GM21529 (cell line): ENCODE results near the gene AGBL1.

Source experiments
- ATAC-seq: cut with Tn5 transposase; IDR thresholded peaks from one replicate; pipeline ENCODE4 v1.9.1; 2021; ENCODE audit not compliant: unreplicated experiment

AGBL1 gene

DNA sequence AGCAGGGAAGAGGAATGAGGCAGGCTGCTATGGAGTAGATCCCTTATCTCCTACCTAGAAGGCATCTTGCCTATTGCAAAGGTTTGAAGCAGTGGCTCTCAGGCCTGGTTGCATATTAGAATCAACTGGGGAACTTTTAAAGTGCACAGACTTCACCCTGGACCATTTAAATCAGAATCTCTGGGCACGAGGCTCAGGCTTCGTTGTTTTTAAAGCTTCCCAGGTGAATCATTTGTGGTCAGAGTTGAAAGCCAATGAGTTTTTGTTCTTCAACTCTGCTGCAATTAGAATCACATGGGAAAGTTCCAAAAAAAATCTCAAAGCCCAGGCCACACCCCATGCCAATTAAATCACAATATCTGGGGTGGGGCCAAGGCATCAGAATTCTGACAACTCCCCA is 773.1 kb downstream of the AGBL1 start:
- ATAC-seq: no peak

- ATAC-seq: no peak
Observed at GRCh38 chr15:86854176-86854575, 774.5 kb downstream of the AGBL1 start.

- ATAC-seq: no peak
Observed at GRCh38 chr15:86855307-86856291, 775.9 kb downstream of the AGBL1 start.

- no peak for ATAC-seq
Observed at GRCh38 chr15:86857701-86858100, 778.0 kb downstream of the AGBL1 start.

GRCh38 chr15:86863226-86863915 is 783.7 kb downstream of the AGBL1 start:
- no peak for ATAC-seq

GRCh38 chr15:86865920-86866319 is 786.2 kb downstream of the AGBL1 start:
- no peak for ATAC-seq

- ATAC-seq: no peak
Observed at GRCh38 chr15:86870846-86871245, 791.2 kb downstream of the AGBL1 start.

GRCh38 chr15:86871964-86872363 is 792.3 kb downstream of the AGBL1 start:
- no peak for ATAC-seq

DNA sequence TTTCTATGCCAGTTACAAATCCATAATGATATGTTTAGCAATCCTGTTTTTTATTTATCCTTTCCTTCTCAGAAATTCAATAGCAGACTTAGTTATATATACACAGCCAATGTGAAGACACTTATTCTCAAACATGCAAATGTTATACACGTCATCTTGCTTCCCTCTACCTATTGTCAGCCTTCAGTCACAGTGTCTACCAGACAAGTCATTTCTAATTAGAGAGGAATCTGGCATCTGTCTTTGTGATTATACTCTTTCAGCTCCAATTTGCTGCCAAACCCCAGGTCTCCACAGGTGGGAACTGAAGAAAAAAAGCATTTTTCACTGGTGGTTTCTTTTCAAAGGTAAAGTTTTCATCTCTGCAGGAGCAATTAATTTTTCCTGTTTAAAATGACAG is 793.1 kb downstream of the AGBL1 start:
- no peak for ATAC-seq

DNA sequence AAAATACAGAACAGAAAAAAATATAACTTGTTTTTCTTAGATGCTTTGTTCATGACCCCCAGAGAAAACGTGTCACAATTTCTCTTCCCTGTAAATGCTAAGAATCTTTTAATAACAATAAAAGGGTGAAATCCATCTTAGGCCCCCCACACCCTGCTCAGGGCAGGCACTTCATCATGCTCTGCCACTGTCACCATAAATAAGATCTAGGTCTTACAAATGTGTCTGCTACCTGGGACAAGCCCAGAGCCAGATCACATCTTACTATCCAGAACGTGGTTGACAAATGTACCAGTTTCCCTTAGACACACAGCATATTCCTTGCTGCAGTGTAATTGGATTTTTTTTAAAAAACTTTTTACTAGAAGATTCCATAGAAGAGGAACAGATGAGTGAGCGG is 795.4 kb downstream of the AGBL1 start:
- ATAC-seq: no peak

- no peak for ATAC-seq
Observed at GRCh38 chr15:86876387-86876944, 796.8 kb downstream of the AGBL1 start.

- no peak for ATAC-seq
Observed at GRCh38 chr15:86877171-86877631, 797.5 kb downstream of the AGBL1 start.

GRCh38 chr15:86878844-86879243 is 799.2 kb downstream of the AGBL1 start:
- ATAC-seq: peak; percentile 53

DNA sequence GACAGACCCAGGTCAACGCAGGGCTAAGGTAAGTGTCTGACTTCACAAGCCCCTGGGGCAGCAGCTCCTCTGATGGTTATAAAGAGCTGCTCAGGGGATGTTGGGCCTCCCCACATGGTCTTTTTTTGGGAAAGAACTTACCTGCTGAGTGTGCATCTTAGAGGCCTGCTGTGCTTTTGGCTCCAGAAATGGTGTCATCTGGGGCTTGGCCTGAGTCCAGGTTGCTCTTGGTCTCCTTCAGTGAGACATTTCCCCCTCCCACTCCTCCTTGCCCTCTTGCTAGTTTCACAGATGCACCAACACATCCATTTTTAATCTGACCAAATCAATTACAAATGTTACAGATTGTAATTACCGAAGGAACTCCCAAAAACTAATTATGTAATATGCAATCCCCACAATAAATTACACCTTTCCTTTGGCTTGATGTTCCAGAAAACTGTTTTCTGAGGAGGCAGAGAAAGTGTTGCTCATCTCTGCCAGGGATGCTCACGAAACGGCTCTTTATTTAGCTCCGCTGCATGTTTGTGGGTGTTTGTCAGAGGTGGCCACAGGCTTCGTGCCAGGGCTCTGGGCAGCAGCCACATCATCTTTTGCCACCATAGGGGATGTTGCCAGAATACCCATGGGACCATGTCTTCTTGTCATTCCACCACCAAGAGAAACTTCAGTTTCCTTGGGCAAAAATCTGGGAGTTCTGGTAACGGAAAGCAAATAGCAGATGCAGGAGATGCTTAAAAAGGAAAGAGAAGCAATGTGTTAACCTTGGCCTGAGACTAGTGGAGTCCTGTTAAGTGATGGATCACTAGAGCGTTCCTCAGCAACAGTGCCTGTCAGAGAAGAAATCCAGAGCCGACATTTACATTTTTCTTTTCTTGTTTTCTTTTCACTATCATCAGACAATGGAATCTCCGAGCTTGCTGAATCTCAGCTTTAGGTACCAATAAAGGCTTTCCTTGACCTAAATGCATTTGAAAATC is 799.9 kb downstream of the AGBL1 start:
- ATAC-seq: no peak

- no peak for ATAC-seq
Observed at GRCh38 chr15:86885616-86886015, 805.9 kb downstream of the AGBL1 start.

DNA sequence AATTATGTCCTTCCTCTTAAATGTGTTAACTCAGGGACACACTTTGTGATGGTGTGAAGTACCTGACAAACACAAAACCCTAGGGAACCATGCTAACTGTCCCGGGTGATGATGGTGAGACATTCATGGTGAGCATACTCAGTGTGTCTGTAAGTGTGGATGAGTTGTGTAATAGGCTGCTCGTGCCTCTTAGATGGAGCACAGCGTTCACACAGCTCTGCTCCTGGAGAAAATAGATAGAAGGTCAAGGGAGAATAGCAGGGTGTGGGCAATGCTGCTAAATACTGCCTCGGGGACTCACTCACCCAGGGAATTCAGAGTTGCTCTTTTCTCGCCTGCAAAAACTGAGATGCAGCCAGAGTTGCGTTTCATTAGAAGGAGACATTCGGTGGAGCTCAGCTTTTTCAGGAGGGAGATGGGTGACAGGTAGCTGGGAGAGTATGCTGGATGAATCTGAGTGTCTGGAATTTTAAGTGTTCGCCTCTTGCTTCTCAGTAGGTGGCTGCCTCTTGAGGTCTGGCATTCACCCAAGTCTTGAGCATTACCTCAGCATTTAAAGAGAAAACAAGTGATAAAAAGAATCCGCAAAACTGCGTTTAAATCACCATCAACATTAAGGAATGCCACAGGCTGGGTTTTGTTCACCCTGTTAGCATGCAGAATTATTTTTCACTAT is 813.2 kb downstream of the AGBL1 start:
- no peak for ATAC-seq

DNA sequence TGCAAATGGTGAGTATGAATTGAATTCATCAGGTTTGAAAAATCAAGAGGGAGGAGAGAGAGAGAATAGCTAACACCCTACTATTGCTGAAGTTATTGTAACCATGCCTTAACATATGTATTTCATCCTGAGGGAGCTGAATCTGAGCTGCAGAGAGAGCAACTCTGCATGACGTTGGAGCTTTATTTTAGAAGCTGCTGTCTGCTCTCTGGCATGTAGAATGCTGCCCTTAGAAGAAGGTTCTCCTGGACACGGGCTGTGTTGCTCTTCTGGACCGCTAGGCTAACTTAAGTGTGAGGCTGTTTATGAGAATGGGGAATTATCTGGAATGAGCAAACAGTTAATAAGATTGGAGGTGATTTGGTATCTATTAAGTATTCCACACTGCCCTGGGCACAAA is 814.6 kb downstream of the AGBL1 start:
- ATAC-seq: no peak

- no peak for ATAC-seq
Observed at GRCh38 chr15:86903642-86904421, 824.2 kb downstream of the AGBL1 start.

DNA sequence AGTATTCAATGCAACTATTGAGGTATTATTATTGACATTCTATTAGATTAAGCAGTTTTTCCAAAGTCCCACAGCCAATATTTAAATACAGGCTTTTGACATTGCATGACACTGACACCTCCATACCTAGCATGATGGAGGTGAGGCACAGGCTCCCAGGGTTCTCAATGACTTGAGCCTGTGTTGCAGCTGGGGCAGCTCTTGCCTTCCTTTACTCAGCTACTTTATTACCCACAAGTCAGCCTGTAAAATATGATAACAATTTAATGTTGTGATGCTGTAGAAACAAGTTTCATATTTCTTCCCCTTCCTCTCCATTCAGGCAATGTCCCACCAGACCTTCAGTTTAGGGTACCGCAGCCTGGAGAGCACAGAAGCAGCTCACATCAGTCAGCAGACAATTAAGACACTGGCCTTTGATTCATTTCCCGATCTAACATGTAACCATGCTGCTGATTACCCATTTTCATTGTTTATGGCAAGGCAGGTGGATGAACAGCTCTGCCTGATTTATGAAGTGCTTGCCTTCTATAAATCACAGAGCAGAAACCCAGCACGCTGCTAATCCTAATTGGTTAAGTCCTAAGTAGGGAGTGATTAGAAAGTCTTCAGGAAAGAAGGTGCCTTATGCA is 826.1 kb downstream of the AGBL1 start:
- no peak for ATAC-seq
